ENCODE data around the gene SORCS2.

The SORCS2 gene

GRCh38 chr4:7746351-7747061 is 554.2 kb downstream of the SORCS2 start:
- DNase-seq (ENCODE audit: low read depth in 2 of 2): no peak

GRCh38 chr4:7747062-7747385 is 554.7 kb downstream of the SORCS2 start:
- DNase-seq (ENCODE audit: low read depth in 2 of 2): no peak

DNA sequence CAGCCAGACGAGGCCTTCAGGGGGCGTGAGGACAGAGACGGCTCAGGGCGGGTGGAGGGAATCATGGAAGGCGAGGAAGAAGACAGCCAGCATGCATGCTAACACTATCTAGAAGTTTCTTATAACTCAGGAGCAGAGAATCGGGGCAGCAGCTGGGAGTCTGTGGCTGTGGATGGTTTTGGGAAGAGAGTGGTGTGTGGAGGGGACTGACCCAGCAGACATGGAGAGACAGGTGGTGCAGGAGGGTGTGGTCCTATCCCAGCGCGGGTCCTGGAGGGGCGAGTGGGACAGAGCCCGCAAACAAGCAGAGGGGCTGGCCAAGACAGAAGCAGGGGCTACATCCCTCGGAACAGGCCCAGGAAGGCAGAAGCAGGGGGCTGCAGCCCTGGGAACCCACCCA is 555.2 kb downstream of the SORCS2 start:
- DNase-seq (ENCODE audit: low read depth in 2 of 2): no peak

GRCh38 chr4:7750523-7750922 is 558.2 kb downstream of the SORCS2 start:
- DNase-seq (ENCODE audit: low read depth in 2 of 2): no peak

DNA sequence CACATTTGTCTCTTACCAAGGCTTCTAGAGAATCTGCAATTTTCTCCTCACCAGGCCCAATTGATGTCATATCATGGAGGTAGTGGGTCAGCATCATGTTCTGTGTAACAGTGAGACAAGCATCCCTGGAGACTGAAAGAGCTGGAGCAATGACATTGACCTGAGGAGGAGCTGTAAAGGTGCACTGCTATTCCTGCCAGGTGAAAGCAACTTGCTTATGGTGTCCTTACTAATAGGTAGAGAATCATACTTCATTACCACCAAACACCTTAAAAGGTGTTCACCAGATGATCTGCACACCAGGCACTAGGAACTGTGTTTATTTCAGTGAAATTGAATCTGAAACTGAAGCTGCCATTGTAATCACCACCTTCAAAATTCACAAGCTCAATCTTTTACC is 558.6 kb downstream of the SORCS2 start:
- DNase-seq (ENCODE audit: low read depth in 2 of 2): no peak

DNA sequence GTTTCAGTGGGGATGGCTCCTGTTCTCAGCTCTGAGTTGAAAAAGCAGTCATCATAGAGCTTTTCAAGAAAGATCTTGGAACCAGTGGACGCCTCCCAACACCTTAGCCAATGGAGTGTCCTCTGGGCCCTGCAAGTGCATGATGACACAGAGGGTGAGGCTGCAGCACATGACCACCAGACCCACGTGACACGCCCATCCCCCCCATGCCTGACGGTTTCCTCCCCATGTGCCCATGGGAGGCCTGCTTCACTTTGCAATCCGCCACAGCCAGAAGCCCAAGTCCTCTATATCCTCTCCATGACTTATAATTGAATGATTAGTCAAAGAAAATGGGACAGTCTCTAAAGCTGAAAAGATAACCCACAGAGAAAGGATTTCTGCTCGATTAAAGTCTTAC is 560.3 kb downstream of the SORCS2 start:
- DNase-seq (ENCODE audit: low read depth in 2 of 2): no peak

DNA sequence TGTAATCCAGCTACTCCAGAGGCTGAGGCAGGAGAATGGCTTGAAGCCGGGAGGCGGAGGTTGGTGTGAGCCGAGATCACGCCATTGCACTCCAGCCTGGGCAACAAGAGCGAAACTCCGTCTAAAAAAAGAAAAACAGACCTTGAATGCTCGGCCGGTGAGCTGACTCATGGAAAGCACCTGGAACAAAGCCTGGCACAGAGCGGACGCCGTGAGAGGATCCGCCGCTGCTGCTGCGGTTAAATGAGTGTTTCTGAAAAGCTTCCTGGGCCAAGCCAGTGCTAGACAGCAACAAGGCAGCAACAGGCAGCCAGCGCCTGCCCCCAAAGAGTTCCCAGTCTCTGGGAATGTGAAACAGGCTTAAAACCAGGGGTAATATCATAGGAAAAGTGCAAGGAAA is 560.9 kb downstream of the SORCS2 start:
- DNase-seq (ENCODE audit: low read depth in 2 of 2): no peak

GRCh38 chr4:7753931-7754465 is 561.7 kb downstream of the SORCS2 start:
- no peak for DNase-seq (ENCODE audit: low read depth in 2 of 2)

- no peak for DNase-seq (ENCODE audit: low read depth in 2 of 2)
Measured at GRCh38 chr4:7754565-7755262, 562.4 kb downstream of the SORCS2 start.

DNA sequence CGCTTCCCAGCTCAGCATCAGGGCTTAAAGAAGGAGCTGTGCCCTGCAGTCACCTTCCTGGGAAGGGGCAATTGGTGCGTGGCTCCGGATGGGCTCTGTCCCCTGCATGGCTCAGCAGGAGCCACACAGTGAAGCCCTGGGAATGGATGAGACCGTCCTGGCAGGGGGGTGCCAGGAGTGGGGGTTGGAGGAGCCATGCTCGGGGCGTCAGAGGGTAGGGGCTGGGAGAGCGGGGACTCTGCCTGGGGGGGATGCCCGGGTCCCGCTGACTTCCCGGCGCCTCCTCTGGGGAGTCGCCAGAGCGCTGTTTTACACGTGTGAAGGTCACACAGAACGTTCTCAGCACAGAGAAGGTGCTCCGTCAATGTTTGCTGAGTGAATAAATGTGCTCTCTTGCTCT is 563.2 kb downstream of the SORCS2 start:
- no peak for DNase-seq (ENCODE audit: low read depth in 2 of 2)

GRCh38 chr4:7756071-7756470 is 563.7 kb downstream of the SORCS2 start:
- no peak for DNase-seq (ENCODE audit: low read depth in 2 of 2)

- DNase-seq (ENCODE audit: low read depth in 2 of 2): no peak
Measured at GRCh38 chr4:7756561-7757355, 564.4 kb downstream of the SORCS2 start.

DNA sequence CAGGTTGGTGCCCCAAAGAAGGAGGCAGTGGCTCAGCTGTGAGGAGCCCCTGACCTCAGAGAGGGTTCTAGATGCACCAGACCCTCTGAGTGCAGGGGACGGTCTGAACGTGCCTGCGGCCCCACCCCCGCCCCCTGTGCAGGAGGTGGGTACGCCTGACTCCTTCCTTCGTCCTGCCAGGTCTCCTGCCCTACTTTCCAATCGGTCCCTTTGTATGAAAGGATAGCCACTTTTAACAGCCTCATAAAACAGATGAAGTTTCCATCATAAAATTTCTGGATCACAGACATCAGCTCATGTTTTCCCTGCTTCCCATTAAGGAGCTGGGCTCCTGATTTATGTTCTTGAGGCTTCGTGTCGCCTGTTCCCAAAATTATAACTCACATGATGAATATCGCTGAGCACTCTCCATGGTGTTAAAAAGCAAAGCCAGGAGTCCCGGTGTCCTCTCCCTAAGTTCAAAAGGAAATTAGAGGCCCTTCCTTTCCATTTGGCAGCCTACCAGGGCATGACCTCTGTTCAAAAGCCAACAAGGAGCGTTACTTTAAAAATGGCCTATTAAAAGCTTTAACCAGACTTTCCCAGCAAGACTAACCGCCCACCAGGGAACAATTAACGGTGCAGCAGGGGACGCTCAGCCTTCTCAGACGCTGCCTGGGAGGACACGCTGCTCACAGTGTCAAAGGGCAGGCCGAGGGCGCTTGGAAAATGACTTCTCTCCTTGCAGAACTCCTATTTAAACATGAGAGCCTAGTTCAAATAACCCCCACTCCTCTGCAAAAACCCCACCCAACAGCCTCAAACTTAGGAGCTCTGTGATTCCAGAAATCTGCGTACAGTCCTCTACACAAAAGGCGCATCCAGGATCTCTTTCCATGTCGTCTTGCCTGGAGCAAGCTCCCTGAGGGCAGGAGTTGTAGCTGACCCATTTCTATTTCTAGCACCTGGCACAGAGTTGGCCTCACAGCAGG is 565.4 kb downstream of the SORCS2 start:
- DNase-seq (ENCODE audit: low read depth in 2 of 2): no peak

DNA sequence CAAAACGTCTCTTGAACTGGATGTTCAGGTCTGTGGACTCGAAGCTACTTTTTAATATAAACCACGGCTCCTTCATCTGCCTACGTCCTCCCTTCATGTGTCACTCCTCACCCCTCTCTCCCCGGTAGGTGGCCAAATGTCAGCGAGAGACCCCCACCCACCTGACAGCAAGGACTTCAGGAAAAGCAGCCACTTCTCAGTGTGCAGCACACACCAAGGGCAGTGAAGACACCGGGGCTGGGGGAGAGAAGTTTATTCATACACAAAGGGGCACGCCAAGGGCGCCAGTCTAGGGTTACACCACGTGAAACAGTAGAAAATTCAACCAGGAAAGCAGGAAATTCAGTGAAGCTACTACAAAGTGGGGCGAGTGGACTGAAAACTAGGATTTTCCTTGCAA is 566.1 kb downstream of the SORCS2 start:
- no peak for DNase-seq (ENCODE audit: low read depth in 2 of 2)

- DNase-seq (ENCODE audit: low read depth in 2 of 2): no peak
Measured at GRCh38 chr4:7759216-7759615, 566.9 kb downstream of the SORCS2 start.

DNA sequence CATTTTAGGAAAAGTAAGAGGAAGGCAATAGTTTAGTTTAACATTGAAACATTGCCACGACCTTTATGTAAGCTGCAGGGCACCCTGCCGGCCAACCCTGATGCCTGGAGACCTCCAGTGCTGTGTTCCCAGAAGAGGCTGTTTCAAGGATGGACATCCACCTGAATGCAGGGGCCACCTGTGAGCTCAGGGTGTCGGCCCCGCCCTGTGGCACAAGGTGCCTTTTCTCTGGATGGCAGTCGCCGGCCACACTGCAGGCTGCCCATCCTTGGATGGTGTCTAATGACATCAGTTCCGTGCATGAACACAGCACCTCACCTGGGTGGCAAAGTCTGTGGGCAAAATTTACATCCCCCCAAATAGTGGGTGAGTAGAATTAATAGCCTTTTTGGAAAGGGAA is 567.3 kb downstream of the SORCS2 start:
- DNase-seq (ENCODE audit: low read depth in 2 of 2): no peak

GRCh38 chr4:7760228-7760627 is 567.9 kb downstream of the SORCS2 start:
- DNase-seq (ENCODE audit: low read depth in 2 of 2): no peak

DNA sequence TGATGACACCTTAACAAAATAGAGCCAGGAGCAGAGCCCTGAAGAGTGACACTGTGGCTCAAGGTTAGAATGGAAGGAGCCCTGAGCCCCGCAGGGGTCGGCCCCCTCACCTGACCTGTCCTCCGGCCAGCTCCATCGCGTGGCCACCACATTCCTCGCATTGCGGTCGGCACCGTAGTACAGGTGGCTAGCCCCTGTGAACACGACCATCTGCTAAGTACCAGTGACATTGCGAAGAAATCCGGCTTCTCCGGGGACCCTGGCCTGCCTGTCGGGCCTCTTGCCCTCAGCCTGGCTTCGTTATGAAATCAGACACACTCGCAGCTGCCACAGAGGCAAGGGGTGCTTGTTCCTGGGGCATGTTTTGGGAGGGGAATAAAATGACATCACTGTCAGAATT is 568.4 kb downstream of the SORCS2 start:
- DNase-seq (ENCODE audit: low read depth in 2 of 2): no peak

- no peak for DNase-seq (ENCODE audit: low read depth in 2 of 2)
Measured at GRCh38 chr4:7761312-7761711, 569.0 kb downstream of the SORCS2 start.

DNA sequence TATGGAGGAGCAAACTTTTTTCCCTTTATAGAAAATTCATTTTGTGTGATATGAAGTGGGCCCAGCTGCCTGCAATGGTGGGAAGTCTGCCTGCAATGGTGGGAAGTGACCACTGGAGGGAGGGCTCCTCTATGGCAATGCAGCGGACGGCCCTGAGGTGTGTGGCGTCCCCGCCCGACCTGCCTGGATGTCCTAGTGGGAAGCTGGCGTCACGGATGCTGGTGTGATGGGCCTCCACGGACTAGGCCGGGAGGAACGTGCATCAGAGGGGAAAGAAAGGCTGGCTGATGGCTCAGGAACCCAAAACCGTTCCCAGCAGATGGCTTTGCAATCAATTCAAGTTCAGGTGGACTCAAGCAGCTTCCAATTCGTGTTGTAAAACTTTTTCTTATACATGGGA is 569.4 kb downstream of the SORCS2 start:
- DNase-seq (ENCODE audit: low read depth in 2 of 2): no peak

- no peak for DNase-seq (ENCODE audit: low read depth in 2 of 2)
Measured at GRCh38 chr4:7762376-7763030, 570.2 kb downstream of the SORCS2 start.
